ENCODE measurements around the gene CREB3L4.

The CREB3L4 gene

DNA sequence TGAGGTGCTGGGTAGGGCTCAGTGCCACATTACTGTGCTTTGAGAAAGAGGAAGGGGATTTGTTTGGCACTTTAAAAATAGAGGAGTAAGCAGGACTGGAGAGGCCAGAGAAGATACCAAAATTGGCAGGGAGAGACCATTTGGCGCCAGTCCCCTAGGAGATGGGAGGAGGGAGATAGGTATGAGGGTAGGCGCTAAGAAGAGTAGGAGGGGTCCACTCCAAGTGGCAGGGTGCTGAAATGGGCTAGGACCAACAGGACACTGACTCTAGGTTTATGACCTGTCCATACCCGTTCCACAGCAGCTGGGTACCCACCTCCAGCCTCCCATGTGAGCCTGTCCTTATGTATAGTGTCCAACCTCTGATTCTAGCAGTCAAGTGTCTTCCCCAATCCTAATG lies 8.2 kb upstream of the CREB3L4 start:
- H3K4me3 ChIP-seq (ENCODE audit: control insufficient read depth, low read depth, low read length): no peak overlapping the region
- TF ChIP-seq, protein P1, sequence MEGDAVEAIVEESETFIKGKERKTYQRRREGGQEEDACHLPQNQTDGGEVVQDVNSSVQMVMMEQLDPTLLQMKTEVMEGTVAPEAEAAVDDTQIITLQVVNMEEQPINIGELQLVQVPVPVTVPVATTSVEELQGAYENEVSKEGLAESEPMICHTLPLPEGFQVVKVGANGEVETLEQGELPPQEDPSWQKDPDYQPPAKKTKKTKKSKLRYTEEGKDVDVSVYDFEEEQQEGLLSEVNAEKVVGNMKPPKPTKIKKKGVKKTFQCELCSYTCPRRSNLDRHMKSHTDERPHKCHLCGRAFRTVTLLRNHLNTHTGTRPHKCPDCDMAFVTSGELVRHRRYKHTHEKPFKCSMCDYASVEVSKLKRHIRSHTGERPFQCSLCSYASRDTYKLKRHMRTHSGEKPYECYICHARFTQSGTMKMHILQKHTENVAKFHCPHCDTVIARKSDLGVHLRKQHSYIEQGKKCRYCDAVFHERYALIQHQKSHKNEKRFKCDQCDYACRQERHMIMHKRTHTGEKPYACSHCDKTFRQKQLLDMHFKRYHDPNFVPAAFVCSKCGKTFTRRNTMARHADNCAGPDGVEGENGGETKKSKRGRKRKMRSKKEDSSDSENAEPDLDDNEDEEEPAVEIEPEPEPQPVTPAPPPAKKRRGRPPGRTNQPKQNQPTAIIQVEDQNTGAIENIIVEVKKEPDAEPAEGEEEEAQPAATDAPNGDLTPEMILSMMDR (IDR thresholded peaks at IDR 0.05; ENCODE audit: control insufficient read depth, insufficient read depth, low read depth, low read length, missing control alignments): no peak
- DNase-seq (ENCODE audit: low read depth): no peak

DNA sequence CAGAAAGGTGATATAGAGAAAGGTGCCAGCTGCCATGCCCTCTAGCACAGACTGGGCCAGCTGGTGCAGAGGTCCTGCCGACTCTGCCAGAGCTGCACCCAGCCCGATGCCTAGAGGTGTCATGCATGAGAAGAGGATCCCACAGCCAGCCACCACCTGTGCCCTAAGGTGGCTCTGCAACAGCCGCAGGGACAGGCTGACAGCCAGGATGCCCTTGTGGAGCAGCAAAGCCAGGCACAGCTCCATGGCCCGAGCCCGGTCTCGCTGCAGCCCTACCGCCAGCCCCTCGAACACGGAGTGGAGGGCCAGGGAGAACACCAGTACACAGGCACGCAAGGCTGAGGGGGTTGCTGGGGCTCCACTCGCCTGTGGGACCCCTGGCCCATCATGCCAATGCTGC lies 7.5 kb upstream of the CREB3L4 start:
- no peak for DNase-seq (ENCODE audit: low read depth)
- no peak overlapping the region for H3K4me3 ChIP-seq (ENCODE audit: control insufficient read depth, low read depth, low read length)
- TF ChIP-seq, protein P1 (IDR thresholded peaks at IDR 0.05; ENCODE audit: control insufficient read depth, insufficient read depth, low read depth, low read length, missing control alignments): no peak

GRCh38 chr1:153961421-153961820 lies 6.3 kb upstream of the CREB3L4 start:
- no peak overlapping the region for H3K4me3 ChIP-seq (ENCODE audit: control insufficient read depth, low read depth, low read length)
- TF ChIP-seq, protein P1 (IDR thresholded peaks at IDR 0.05; ENCODE audit: control insufficient read depth, insufficient read depth, low read depth, low read length, missing control alignments): no peak
- DNase-seq (ENCODE audit: low read depth): no peak

- peak overlapping the region; percentile 81 for H3K4me3 ChIP-seq (ENCODE audit: control insufficient read depth, low read depth, low read length)
- no peak for DNase-seq (ENCODE audit: low read depth)
- TF ChIP-seq, protein P1 (IDR thresholded peaks at IDR 0.05; ENCODE audit: control insufficient read depth, insufficient read depth, low read depth, low read length, missing control alignments): no peak
Measured at GRCh38 chr1:153962088-153963029, 5.3 kb upstream of the CREB3L4 start.

DNA sequence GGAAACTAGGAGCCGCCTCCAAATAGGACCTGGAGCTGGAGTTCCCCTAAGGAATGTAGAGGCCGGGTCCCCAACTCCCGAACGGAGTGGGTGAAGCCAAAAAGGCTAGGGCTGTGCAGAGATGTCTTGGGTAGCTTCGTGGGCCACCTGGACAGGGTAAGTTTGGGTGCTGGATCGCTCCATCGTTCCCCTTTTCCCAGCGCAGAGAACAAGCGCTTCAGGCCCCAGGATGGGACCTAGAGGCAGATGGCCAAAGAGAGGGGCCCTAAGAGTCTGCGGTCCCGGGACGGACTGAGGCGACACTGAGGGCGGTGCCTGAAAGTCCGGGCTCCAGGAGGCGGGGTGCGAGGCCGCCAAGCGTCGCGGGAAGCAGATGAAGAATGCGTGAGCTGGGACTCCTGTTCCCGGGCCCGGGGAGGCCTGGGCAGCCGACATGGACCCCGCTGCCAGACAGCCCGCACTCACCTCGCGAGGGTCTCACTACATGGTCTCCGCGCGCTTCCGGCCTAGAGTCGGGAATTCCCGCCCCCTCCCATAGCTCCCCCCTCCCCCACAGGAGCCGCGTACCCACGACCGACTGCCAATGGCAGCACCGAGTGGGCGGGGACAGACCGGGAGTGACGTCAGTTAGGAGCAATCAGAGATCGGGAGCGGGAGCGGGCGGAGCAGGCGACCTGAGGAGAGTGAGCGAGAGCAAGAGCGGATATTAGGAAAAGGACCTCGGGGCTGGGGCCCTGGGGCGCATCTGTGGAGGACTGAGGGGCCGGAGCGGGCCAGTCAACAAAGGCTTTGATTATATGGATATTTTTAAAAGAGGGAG lies 4.5 kb upstream of the CREB3L4 start, which contains the start of gene SLC39A1:
SLC39A1 (minus strand) TSS at position 508 of the 820 bp plus-strand sequence. CDS start 822 bp downstream, outside the sequence.
- peak; percentile 80 for DNase-seq (ENCODE audit: low read depth)
- TF ChIP-seq, protein P1 (IDR thresholded peaks at IDR 0.05; ENCODE audit: control insufficient read depth, insufficient read depth, low read depth, low read length, missing control alignments): no peak
- peak within 1 kb of the TSS; percentile 81 for H3K4me3 ChIP-seq (ENCODE audit: control insufficient read depth, low read depth, low read length)

DNA sequence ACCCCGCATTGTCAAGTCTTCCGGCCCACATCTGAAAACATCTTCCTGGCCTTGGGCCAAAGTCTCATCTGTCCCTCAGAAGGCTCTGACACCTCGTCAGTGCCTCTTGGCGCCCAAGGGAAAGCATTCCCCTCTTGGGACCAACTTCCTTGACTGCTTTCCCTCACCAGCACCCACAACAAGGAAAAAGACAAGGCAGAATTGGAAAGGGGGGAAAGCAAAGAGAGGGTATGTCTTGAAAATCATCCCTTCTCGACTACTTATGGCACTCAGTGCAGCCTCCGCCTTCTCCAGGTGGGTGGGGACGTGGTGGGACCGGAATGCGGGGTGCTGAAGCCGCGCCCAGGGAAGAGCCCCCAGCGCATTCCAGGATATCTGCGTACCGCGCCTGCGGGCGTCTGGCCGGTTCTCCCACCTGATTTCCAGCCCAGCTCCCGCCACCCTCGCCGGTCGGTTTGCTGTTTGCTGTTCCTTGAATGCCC lies 3.8 kb upstream of the CREB3L4 start:
- H3K4me3 ChIP-seq (ENCODE audit: control insufficient read depth, low read depth, low read length): peak overlapping the region; percentile 81
- TF ChIP-seq, protein P1 (IDR thresholded peaks at IDR 0.05; ENCODE audit: control insufficient read depth, insufficient read depth, low read depth, low read length, missing control alignments): no peak
- no peak for DNase-seq (ENCODE audit: low read depth)

Data from AG09309 (cell line).